Keratinocyte (primary cell): ENCODE results near the gene ATG9B.

Experiments
- EZH2 ChIP-seq: IDR thresholded peaks from one replicate; pipeline ENCODE4 v1.6.1; 2012; ENCODE audit warnings: inconsistent platforms, mild to moderate bottlenecking, low read length, moderate library complexity
- TF ChIP-seq, protein P1 (sequence below), 3 experiments: IDR thresholded peaks in 1 of 3; conservative IDR thresholded peaks in 1 of 3; optimal IDR thresholded peaks in 1 of 3; 2 replicates in 2 of 3; 3 replicates in 1 of 3; pipeline versions ENCODE3 to v1.5.1; 2011; ENCODE audit warnings: low read length in 3 of 3, mild to moderate bottlenecking in 3 of 3, moderate library complexity in 2 of 3, control low read depth in 1 of 3, inconsistent platforms in 1 of 3; ENCODE audit not compliant: insufficient read depth in 2 of 3; ENCODE audit errors: extremely low read depth in 1 of 3

DNA sequence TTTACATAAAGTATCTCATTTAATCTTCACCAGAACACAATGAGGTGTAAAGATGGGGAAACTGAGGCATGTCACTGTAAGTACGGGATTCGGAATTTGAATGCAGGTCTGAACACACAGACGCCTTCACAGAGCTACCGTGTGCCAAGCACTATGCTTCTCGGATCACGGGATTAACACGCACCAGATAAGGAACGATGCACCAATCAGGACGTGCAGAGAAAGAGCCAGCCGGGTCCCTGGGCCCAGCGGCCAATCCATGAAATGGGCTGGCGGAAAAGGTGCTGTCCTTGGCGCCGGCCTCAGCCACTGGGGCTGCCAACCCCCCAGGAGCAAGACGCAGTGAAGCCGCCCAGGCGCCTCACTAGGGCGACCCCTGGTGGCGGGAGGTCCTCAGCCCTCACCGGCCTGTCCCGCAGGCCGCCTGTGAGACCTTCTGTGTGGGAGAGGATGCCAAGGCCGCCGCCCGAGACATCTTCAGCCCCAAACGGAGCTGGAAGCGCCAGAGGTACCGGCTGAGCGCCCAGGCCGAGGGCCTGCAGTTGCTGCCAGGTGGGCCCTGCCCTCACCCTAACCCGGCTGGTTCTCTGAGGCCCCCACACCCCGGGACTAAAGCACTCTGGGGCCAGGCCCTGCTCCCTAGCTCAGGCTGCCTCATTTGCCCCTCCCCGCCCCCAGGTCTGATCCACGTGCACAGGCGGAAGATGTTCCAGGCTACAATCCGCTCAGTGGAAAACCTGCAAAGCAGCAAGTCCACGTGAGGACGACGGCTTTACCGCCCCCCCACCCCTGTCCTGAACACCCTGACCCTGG lies 15.6 kb downstream of the ATG9B start:
- TF ChIP-seq EZH2, result no peak
- TF ChIP-seq, protein P1, sequence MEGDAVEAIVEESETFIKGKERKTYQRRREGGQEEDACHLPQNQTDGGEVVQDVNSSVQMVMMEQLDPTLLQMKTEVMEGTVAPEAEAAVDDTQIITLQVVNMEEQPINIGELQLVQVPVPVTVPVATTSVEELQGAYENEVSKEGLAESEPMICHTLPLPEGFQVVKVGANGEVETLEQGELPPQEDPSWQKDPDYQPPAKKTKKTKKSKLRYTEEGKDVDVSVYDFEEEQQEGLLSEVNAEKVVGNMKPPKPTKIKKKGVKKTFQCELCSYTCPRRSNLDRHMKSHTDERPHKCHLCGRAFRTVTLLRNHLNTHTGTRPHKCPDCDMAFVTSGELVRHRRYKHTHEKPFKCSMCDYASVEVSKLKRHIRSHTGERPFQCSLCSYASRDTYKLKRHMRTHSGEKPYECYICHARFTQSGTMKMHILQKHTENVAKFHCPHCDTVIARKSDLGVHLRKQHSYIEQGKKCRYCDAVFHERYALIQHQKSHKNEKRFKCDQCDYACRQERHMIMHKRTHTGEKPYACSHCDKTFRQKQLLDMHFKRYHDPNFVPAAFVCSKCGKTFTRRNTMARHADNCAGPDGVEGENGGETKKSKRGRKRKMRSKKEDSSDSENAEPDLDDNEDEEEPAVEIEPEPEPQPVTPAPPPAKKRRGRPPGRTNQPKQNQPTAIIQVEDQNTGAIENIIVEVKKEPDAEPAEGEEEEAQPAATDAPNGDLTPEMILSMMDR (optimal IDR thresholded peaks at IDR 0.05 in 1 of 3, IDR thresholded peaks at IDR 0.05 in 1 of 3, conservative IDR thresholded peaks at IDR 0.05 in 1 of 3; ENCODE audit: extremely low read depth in 1 of 3, insufficient read depth in 2 of 3, low read length in 3 of 3), result peak; percentile 63 to 93 (median 79)
